Cerebellar cortex (tissue), 1 donor: ENCODE measurements around the gene PKP2.
"Not testable (repeated sequence)": the region's sequence is repeated elsewhere in the genome, so short reads cannot be mapped to it uniquely, and the experiment has no call there.

Experiments
- DNase-seq: peaks from one replicate; pipeline ENCODE4 v3.0.0-alpha.2; 2015; ENCODE audit warnings: low spot score

Gene PKP2

DNA sequence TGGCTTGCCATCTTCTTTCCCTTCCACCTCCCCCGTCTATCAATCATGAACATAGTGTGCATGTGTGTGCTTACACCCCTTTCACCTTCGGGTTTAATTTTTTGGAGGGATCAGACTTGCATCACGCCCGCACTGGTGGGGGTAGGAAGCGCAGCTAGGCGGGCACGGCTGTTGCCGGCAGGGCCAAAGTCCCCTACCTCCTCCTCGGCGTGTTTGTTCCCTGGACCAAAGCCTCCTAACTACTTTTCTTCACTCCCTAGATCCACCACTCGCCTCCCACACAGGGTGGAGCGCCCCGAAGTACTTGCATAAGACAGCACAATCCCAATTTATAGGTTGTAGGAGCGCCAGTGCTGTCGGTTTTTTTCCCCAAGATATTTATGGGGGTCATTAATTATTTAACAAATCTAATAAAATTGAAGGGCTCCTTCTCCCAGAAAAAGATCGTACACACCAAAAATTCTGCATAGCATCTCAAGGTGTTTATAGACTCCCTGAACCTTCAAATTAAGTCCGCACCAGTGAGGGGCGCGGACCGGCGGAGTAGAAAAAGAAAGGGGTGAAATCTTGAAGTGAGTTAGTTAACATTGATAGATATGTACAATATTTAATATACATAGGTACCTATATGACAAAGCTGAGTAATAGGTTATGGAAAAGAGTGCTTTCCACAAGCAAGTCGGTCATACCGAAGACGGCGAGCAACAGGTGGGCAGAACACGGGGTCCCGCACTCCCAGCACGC lies 717 bp downstream of the PKP2 start:
- no peak for DNase-seq

DNA sequence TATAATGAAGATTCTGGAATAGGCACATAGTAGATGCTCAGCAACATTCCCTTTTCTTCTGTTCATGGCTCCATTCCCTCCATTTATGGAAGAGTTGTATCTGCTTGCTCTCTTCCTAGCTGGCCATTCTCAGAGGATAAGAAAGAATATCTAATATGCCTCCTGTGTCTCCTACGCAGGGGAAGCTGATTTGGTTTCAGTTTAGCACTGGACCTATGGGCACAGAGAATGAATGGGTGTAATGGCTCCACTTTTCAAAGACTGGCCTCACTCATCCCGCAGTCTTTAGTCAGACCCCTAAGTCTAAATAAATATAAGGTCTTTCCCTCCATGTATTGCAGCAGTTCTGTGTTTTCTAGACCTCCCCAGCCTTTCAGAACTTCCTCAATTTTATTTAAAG lies 2.0 kb downstream of the PKP2 start:
- no peak for DNase-seq

- DNase-seq: no peak
Observed at GRCh38 chr12:32893458-32893857, 3.1 kb downstream of the PKP2 start.

- no peak for DNase-seq
Observed at GRCh38 chr12:32893043-32893442, 3.5 kb downstream of the PKP2 start.

- DNase-seq: not testable (repeated sequence)
Observed at GRCh38 chr12:32892369-32892768, 4.2 kb downstream of the PKP2 start.

DNA sequence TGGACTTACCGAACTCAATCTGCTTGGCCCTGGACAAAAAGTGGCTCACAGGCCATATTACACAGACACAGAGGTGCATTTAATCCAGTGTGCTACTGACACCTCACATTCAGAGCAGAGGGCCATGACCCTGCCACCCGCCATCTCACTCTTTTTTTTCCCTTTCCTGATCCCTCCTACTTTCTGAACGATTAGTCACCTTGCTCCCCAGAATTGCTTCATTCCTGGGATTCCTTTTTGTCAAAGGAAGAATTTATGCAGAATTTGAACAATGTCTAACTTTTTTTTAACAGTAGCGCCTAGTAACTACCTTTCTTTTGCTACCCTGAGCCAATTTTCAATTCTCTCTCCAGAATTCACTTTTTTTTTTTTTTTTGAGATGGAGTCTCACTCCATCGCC lies 4.6 kb downstream of the PKP2 start:
- no peak for DNase-seq

DNA sequence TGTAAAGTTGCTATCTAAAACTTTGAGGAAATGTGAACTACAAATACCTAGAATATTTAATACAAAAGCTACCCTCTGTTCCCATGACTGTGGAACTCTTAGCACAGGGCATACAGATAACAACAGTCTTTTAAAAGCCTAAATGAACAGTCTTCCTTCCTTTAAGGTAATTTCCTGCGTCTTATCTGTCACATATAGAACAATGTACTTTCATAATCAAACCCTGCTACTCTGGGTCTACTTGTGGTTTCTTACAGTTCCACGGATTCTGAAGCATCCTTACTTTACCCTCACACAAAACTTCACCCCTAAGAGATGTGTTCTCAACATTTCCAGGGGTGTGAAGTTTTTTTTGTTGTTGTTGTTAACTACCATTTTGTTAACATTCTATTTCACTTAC lies 5.1 kb downstream of the PKP2 start:
- no peak for DNase-seq

- no peak for DNase-seq
Observed at GRCh38 chr12:32889011-32889760, 7.4 kb downstream of the PKP2 start.

GRCh38 chr12:32887058-32887457 lies 9.5 kb downstream of the PKP2 start:
- DNase-seq: no peak

DNA sequence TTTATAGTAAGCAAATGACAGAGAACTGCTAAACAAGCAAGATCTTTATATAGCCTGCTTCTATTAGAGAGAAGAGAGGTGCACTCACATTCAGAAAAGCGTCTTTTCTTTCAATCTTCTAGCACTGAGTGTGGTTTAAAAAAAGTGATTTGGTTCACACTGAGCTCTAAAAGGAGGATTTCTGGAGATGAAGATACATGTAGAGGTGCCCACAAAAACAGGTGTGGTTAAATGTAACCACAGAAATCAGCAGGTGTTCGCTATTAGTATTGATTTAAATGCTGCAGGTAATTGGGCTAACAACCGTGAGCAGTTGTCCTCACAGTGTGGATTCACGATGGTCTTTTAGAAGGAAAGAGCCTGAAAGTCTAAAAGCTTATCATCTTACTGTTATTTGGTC lies 10.7 kb downstream of the PKP2 start:
- DNase-seq: no peak

GRCh38 chr12:32884962-32885361 lies 11.6 kb downstream of the PKP2 start:
- DNase-seq: no peak

- DNase-seq: no peak
Observed at GRCh38 chr12:32881702-32882101, 14.9 kb downstream of the PKP2 start.

DNA sequence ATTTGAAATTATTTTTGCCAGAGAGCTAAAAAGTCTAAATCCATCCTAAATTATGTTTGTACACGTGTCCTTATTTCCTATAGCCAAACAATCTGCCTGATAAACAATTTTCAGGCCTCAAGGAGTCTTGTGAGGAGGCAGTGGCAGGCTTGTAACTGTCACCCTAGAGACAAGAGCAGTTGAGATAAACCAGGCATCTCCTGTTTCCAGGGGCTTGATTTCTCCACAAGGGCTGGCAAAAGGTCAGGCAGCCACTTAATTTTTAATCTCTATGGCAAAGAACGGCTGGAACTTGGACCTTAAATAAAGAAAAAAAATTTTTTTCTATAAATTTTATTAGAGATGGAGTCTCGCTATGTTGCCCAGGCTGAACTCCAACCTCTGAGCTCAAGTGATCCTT lies 15.5 kb downstream of the PKP2 start:
- no peak for DNase-seq

- not testable (repeated sequence) for DNase-seq
Observed at GRCh38 chr12:32879066-32879465, 17.5 kb downstream of the PKP2 start.

- peak; percentile 93 for DNase-seq
Observed at GRCh38 chr12:32877601-32878459, 18.7 kb downstream of the PKP2 start.

GRCh38 chr12:32876004-32876403 lies 20.6 kb downstream of the PKP2 start:
- no peak for DNase-seq

- DNase-seq: no peak
Observed at GRCh38 chr12:32874975-32875374, 21.6 kb downstream of the PKP2 start.

GRCh38 chr12:32874078-32874477 lies 22.5 kb downstream of the PKP2 start:
- no peak for DNase-seq

GRCh38 chr12:32872416-32872815 lies 24.2 kb downstream of the PKP2 start:
- DNase-seq: not testable (repeated sequence)

- no peak for DNase-seq
Observed at GRCh38 chr12:32870716-32871115, 25.9 kb downstream of the PKP2 start.

DNA sequence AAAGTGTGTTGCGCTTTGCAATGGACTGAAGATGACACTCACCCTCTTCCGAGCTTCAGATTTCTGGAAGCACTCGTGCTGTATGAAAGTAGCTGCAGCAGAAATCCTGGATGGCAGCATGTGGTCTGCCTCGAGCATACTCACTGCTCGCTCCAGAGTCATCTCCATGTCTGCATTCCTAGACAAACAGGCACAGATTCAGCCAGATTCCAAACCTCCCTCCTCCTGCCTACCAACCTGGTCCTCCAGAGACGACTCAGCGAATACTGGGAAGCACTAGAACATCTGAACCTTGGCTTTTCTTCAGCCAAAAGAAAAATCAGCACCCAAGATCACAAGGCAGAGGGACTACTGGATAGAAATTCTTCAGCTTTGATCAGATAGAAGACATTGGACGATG lies 27.7 kb downstream of the PKP2 start:
- DNase-seq: no peak

- DNase-seq: no peak
Observed at GRCh38 chr12:32864731-32865130, 31.8 kb downstream of the PKP2 start.

GRCh38 chr12:32863128-32863527 lies 33.4 kb downstream of the PKP2 start:
- DNase-seq: no peak
